Activated effector memory CD4-positive, alpha-beta T cell treated with anti-CD3 and anti-CD28 coated beads, Interleukin-2, amount 50 U/mL, for 16 hours (primary cell): ENCODE data around the gene CRELD2.
A peak's percentile ranks its signal among the peaks of the same experiment; 100 is the strongest.

Source experiments
- DNase-seq: peaks from one replicate; pipeline ENCODE4 v3.0.0-alpha.2; 2020

The CRELD2 gene

DNA sequence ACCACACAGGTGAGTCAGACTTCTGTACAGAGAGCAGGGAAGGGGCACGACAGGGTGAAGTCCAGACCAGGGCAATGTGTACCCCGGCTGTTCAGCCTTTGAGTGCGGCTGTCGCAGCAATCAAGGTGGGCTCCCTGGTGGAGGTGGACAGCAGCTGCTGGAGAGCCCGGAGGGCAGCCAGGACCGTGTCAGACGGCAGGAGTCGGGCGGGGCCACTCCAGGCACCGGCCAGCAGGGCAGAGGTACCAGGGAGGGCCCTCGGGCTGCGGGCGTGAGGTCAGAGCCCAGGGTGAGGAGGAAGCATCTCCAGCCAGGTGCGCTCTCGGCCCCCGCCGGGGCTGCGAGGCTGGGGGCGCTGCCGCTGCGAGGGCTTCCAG, 41.3 kb downstream of the CRELD2 start:
- peak; percentile 77 for DNase-seq

- peak; percentile 97 for DNase-seq
Measured at GRCh38 chr22:49960159-49961004, 41.9 kb downstream of the CRELD2 start, which contains the start of gene PIM3. TSS of gene PIM3 (plus strand) at chr22:49960772. CDS start at chr22:49960948, 176 bp downstream.

DNA sequence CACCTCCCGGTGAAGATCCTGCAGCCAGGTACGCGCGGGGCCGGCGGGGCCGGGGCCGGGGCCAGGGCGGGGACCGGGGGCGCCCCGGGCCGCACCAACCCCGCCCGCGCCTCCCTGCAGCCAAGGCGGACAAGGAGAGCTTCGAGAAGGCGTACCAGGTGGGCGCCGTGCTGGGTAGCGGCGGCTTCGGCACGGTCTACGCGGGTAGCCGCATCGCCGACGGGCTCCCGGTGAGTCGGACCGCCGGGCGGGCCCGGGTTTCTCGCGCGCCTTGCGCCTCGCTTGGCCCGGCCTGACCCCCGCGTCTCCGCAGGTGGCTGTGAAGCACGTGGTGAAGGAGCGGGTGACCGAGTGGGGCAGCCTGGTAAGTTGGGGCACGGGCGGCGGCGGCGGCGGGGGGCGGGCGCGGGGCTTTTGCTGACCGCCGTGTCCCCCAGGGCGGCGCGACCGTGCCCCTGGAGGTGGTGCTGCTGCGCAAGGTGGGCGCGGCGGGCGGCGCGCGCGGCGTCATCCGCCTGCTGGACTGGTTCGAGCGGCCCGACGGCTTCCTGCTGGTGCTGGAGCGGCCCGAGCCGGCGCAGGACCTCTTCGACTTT, 42.7 kb downstream of the CRELD2 start:
- peak; percentile 80 for DNase-seq

DNA sequence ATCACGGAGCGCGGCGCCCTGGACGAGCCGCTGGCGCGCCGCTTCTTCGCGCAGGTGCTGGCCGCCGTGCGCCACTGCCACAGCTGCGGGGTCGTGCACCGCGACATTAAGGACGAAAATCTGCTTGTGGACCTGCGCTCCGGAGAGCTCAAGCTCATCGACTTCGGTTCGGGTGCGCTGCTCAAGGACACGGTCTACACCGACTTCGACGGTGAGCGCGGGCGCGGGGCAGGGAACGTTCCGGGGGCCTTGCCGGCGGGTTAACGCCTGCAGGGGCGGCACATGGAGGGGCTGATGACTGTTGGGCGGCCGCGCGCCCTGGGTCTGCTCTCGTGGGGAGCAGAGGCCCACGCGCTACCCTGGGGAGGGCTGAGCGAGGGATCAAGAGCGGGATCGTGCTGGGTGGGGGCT, 43.2 kb downstream of the CRELD2 start:
- no peak for DNase-seq

- DNase-seq: peak; percentile 96
Measured at GRCh38 chr22:49962012-49962750, 43.7 kb downstream of the CRELD2 start.

- DNase-seq: no peak
Measured at GRCh38 chr22:49962751-49963646, 44.6 kb downstream of the CRELD2 start.

GRCh38 chr22:49963647-49964026, 45.2 kb downstream of the CRELD2 start:
- DNase-seq: peak; percentile 68

GRCh38 chr22:49964136-49965090, 46.0 kb downstream of the CRELD2 start:
- peak; percentile 74 for DNase-seq

DNA sequence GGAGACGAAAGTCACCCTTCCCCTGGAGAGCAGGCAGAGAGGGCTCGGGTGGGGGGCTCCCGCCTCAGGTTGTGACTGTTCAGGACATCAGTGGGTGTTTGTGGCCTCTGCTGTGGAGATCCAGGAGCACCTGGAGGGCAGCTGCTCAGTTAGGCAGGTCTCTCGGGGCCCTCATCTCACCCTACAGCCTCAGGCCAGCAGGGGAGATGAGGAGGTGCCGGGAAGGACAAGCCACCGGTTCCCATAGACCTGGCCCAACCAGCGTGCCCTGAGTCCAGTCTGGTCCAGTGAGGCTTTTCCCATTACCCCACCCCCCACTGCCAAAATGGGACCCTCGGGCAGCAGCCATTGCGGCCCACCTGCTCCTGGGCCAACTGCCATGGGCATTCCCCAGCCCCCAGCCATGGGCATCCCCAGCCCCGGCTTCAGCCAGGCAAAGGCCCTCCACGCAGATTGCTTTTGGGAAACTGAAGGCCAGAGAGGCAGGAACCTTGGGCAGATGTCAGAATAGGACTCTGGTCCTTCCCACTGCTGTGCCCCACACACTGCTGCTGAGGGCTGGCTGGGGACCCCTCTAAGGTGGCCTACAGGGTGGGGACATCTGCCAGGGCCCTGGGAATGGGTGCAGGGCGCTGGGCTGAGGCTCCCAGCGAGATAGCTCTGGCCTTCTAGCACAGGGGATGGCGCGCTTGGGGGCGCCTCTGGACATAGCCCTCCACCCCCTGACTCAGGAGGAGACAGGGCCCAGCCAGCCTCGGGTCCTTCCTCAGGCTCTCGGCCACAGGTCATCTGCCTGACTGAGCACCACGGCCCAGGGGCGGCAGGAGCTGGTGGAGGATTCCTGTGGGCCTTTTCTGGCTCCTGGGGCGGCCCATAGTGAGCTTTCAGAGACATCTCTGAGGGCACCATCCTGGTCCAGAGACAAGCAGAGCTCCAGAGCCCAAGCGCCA, 46.9 kb downstream of the CRELD2 start:
- DNase-seq: peak; percentile 67

- DNase-seq: peak; percentile 65
Measured at GRCh38 chr22:49966041-49966773, 47.8 kb downstream of the CRELD2 start.

- DNase-seq: peak; percentile 71
Measured at GRCh38 chr22:49966774-49967705, 48.6 kb downstream of the CRELD2 start.

DNA sequence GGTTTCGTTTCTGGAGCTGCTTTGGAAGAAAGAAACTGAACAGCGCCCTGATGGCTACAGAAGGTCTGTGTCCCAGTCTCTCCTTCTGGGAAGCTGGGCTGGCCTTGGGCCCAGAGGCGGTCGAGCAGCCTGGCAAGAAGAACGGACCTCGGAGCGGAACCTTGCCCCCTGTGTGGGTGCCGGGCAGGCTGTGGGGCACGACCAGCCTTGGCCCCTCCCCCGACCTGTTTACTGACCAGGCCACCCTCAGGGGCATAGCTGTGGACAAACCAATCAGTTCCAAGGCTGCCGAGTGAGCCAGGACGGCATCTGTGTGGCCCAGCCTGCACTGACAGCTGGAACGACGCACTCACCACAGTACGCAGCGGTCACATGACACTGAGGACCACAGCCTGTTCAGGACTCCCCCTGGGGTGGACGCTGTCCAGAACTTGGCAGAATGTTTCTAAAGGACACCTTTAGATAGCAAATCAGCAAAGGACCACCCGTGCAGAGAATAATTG, 49.3 kb downstream of the CRELD2 start:
- DNase-seq: peak; percentile 61

GRCh38 chr22:49968313-49968830, 49.9 kb downstream of the CRELD2 start:
- DNase-seq: peak; percentile 70

DNA sequence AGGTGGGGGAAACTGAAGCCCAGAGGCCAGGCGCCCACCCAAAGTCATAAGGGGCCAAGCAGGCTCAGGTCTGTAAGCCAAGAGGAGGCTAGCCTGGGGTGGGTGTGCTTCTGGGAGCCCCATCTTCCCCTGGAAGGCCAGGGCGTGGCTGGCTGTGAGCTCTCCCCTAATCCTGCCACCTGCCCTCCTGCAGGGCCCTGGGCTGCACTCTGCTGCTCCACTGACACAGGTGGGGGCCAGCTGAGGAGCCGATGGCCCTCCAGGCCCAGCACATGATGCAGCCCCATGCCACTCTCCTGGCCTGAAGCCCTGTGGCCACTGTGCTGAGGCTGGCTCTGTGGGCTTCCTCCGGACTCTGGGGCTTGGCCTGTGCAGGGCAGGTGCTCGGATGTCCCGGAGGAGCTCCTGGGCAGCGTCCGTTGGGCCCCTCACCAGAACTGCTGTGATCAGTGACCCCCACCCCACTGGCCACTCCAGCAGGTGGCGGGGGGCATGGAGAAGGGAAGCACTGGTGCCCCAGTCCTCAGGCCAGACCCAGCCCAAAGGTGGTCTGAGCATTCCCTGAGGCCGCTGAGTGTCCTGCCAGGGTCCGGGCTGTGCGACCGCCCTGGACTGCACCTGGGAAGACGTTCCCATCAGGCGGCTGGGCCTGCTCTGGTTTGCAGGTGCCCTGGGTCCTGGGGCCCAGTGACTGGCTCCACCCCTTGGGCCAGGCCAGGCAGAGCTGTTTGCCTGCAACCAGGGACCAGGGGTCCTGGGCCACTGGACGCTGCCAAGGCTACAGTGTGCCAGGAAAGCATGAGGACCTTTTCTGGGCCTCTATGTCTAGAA, 50.6 kb downstream of the CRELD2 start:
- peak; percentile 67 for DNase-seq

- peak; percentile 71 for DNase-seq
Measured at GRCh38 chr22:49969751-49970527, 51.5 kb downstream of the CRELD2 start.
